C4-2B (cell line): ENCODE data around the gene B3GALT5.

ENCODE experiments used
- CTCF ChIP-seq: fragments of 450-650 bp; conservative IDR thresholded peaks from 2 replicates; pipeline ENCODE4 v1.5.1; 2017; ENCODE audit warnings: mild to moderate bottlenecking
- ZFX ChIP-seq: fragments of 450-650 bp; IDR thresholded peaks from 2 replicates; pipeline ENCODE4 v1.6.1; 2017

- TF ChIP-seq CTCF = no peak
- TF ChIP-seq ZFX = no peak
Measured at GRCh38 chr21:39655589-39655988, 42.8 kb downstream of the B3GALT5 start.
